Glutamatergic neuron (in vitro differentiated cells): ENCODE measurements around the gene APMAP. TPM values are rescaled to one million over a fixed set of nuclear protein-coding genes. Genes with fewer than 3 reads are reported as not detected.

ENCODE experiments used
- DNase-seq: peaks from one replicate; pipeline ENCODE4 v3.0.0; 2022
- H3K27ac Mint-ChIP-seq: one replicate; pipeline ENCODE4 v1.8.0; 2020; ENCODE audit warnings: mild to moderate bottlenecking, mixed read lengths, inconsistent platforms; ENCODE audit not compliant: unreplicated experiment
- H3K27me3 Mint-ChIP-seq: one replicate; pipeline ENCODE4 v1.8.0; 2020; ENCODE audit warnings: mild to moderate bottlenecking, moderate library complexity, mixed read lengths, inconsistent platforms; ENCODE audit not compliant: unreplicated experiment
- H3K36me3 Mint-ChIP-seq: one replicate; pipeline ENCODE4 v1.8.0; 2020; ENCODE audit warnings: mild to moderate bottlenecking, mixed read lengths, inconsistent platforms; ENCODE audit not compliant: unreplicated experiment
- H3K4me1 Mint-ChIP-seq: one replicate; pipeline ENCODE4 v1.8.0; 2020; ENCODE audit warnings: mild to moderate bottlenecking, low read depth, mixed read lengths, inconsistent platforms; ENCODE audit not compliant: unreplicated experiment
- H3K4me3 Mint-ChIP-seq: one replicate; pipeline ENCODE4 v1.8.0; 2020; ENCODE audit warnings: mild to moderate bottlenecking, mixed read lengths, inconsistent platforms; ENCODE audit not compliant: unreplicated experiment
- H3K9me3 Mint-ChIP-seq: one replicate; pipeline ENCODE4 v1.8.0; 2020; ENCODE audit warnings: mild to moderate bottlenecking, moderate library complexity, mixed read lengths, inconsistent platforms; ENCODE audit not compliant: unreplicated experiment
- total RNA-seq: library from RNA; stranded (reverse); fragmentation: NEBNext Ultra II Directional; extraction: Animal tissue kit (Norgen Biotek cat#: 25700); gene quantifications from one replicate; pipeline ENCODE4 v1.2.1, GENCODE V29; 2021; ENCODE audit not compliant: unreplicated experiment
- TF ChIP-seq, protein P1 (sequence below): fragments of 200-600 bp; sonication (generic); IDR thresholded peaks from one replicate; pipeline ENCODE4 v1.5.0; 2021; ENCODE audit not compliant: partially characterized antibody, unreplicated experiment

Gene APMAP
- total RNA-seq, 1 donor from 2014 or later: 218 TPM

GRCh38 chr20:24963672-24964505 is 28.7 kb downstream of the APMAP start:
- peak overlapping the region; percentile 99 for H3K27ac Mint-ChIP-seq
- TF ChIP-seq, protein P1, sequence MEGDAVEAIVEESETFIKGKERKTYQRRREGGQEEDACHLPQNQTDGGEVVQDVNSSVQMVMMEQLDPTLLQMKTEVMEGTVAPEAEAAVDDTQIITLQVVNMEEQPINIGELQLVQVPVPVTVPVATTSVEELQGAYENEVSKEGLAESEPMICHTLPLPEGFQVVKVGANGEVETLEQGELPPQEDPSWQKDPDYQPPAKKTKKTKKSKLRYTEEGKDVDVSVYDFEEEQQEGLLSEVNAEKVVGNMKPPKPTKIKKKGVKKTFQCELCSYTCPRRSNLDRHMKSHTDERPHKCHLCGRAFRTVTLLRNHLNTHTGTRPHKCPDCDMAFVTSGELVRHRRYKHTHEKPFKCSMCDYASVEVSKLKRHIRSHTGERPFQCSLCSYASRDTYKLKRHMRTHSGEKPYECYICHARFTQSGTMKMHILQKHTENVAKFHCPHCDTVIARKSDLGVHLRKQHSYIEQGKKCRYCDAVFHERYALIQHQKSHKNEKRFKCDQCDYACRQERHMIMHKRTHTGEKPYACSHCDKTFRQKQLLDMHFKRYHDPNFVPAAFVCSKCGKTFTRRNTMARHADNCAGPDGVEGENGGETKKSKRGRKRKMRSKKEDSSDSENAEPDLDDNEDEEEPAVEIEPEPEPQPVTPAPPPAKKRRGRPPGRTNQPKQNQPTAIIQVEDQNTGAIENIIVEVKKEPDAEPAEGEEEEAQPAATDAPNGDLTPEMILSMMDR: no peak
- peaks cover 68% of the 10 kb centered on the region for H3K4me1 Mint-ChIP-seq
- H3K36me3 Mint-ChIP-seq: peaks cover 13% of the 10 kb centered on the region
- peak overlapping the region; percentile 87 for H3K4me3 Mint-ChIP-seq
- no peak for DNase-seq
- peaks cover 36% of the 10 kb centered on the region for H3K9me3 Mint-ChIP-seq
- H3K27me3 Mint-ChIP-seq: peaks cover 29% of the 10 kb centered on the region

GRCh38 chr20:24962510-24962909 is 30.0 kb downstream of the APMAP start:
- H3K36me3 Mint-ChIP-seq: peaks cover 13% of the 10 kb centered on the region
- no peak for DNase-seq

DNA sequence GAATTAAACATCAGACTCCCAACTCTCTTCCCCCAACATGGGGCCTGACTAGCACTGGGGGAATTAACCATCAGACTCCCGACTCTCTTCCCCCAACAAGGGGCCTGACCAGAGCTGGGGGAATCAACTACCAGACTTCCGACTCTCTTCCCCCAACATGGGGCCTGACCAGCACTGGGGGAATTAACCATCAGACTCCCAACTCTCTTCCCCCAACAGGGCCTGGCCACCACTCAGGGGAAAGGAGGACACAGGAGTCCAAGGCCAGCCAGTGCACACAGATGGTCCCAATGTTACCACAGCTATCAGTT is 30.4 kb downstream of the APMAP start:
- peaks cover 13% of the 10 kb centered on the region for H3K36me3 Mint-ChIP-seq
- peaks cover 23% of the 10 kb centered on the region for H3K9me3 Mint-ChIP-seq

More at GRCh38 chr20:24962510-24962909, 30.0 kb downstream of the APMAP start:
- Mint-ChIP-seq H3K27ac (peak overlapping the region; percentile 99), H3K9me3 (peaks cover 26% of the 10 kb centered on the region), H3K27me3 (peaks cover 25% of the 10 kb centered on the region), H3K4me3 (peak overlapping the region; percentile 87), H3K4me1 (peaks cover 54% of the 10 kb centered on the region)
- TF ChIP-seq, protein P1: peak; percentile 54

DNA sequence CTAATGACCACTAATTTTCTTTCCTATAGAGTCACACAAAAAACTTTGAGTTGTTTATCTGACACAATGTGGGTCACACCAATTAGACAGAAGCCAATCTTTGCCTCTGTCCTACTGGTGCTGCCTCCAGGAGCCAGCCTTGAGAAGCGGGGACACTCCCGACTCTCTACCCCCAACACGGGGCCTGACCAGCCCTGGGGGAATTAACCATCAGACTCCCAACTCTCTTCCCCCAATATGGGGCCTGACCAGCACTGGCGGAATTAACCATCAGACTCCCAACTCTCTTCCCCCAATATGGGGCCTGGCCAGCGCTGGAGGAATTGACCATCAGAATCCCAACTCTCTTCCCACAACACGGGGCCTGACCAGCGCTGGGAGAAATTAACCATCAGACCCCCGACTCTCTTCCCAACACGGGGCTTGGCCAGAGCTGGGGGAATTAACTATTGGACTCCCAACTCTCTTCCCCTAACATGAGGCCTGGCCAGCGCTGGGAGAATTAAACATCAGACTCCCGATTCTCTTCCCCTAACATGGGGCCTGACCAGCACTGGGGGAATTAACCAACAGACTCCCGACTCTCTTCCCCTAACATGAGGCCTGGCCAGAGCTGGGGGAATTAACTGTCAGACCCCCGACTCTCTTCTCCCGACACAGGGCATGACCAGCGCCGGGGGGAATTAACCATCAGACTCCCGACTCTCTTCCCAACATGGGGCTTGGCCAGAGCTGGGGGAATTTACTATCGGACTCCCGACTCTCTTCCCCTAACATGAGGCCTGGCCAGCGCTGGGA is 31.0 kb downstream of the APMAP start:
- Mint-ChIP-seq H3K27ac (peak overlapping the region; percentile 99), H3K4me1 (peaks cover 54% of the 10 kb centered on the region), H3K9me3 (peaks cover 23% of the 10 kb centered on the region), H3K4me3 (peak overlapping the region; percentile 7), H3K36me3 (peaks cover 13% of the 10 kb centered on the region), H3K27me3 (peaks cover 23% of the 10 kb centered on the region)
- DNase-seq: no peak
- TF ChIP-seq, protein P1: no peak

More for the DNA sequence above, 30.4 kb downstream of the APMAP start:
- DNase-seq: no peak
- H3K27ac Mint-ChIP-seq: peak overlapping the region; percentile 99
- H3K4me3 Mint-ChIP-seq: peak overlapping the region; percentile 87
- TF ChIP-seq, protein P1: no peak
- peaks cover 54% of the 10 kb centered on the region for H3K4me1 Mint-ChIP-seq
- peaks cover 23% of the 10 kb centered on the region for H3K27me3 Mint-ChIP-seq
